WTC11 (cell line): ENCODE results near the gene MTA1.

Experiments
- ATF1 ChIP-seq: sonication (generic); formaldehyde crosslinking; IDR thresholded peaks from 2 replicates; pipeline ENCODE4 v1.8.1; 2023; ENCODE audit warnings: mild to moderate bottlenecking, moderate library complexity, missing genetic modification reagents
- ATF3 ChIP-seq: sonication (generic); formaldehyde crosslinking; conservative IDR thresholded peaks from 2 replicates; pipeline ENCODE4 v1.8.1; 2022; ENCODE audit warnings: mild to moderate bottlenecking, missing genetic modification reagents
- CBFB ChIP-seq: sonication (generic); formaldehyde crosslinking; IDR thresholded peaks from 2 replicates; pipeline ENCODE4 v1.8.1; 2022; ENCODE audit warnings: mild to moderate bottlenecking, low read depth, missing genetic modification reagents
- FOXJ3 ChIP-seq: sonication (generic); formaldehyde crosslinking; IDR thresholded peaks from 2 replicates; pipeline ENCODE4 v1.9.0; 2021; ENCODE audit warnings: missing genetic modification reagents, mild to moderate bottlenecking, borderline replicate concordance
- SMAD3 ChIP-seq: sonication (generic); formaldehyde crosslinking; IDR thresholded peaks from 2 replicates; pipeline ENCODE4 v1.8.0; 2022; ENCODE audit warnings: missing genetic modification reagents, mild to moderate bottlenecking, borderline replicate concordance
- SP1 ChIP-seq: sonication (generic); formaldehyde crosslinking; conservative IDR thresholded peaks from 2 replicates; pipeline ENCODE4 v1.8.1; 2022; ENCODE audit warnings: missing genetic modification reagents
- TF ChIP-seq, protein P1 (sequence below): sonication (generic); formaldehyde crosslinking; IDR thresholded peaks from 2 replicates; pipeline ENCODE4 v1.8.1; 2023; ENCODE audit warnings: mild to moderate bottlenecking, missing genetic modification reagents, moderate library complexity
- TF ChIP-seq, protein P2 (sequence below): fragments of 200-600 bp; IDR thresholded peaks from 2 replicates; pipeline ENCODE4 v1.8.0; 2022; ENCODE audit warnings: antibody characterized with exemption
- TF ChIP-seq, protein P3 (sequence below): fragments of 250-450 bp; sonication (Bioruptor Pico); IDR thresholded peaks from 2 replicates; pipeline ENCODE4 v1.8.0; 2021; ENCODE audit warnings: mild to moderate bottlenecking

- TF ChIP-seq, protein P1, sequence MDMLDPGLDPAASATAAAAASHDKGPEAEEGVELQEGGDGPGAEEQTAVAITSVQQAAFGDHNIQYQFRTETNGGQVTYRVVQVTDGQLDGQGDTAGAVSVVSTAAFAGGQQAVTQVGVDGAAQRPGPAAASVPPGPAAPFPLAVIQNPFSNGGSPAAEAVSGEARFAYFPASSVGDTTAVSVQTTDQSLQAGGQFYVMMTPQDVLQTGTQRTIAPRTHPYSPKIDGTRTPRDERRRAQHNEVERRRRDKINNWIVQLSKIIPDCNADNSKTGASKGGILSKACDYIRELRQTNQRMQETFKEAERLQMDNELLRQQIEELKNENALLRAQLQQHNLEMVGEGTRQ (CRISPR knock-in tag), result no peak
- TF ChIP-seq, protein P2, sequence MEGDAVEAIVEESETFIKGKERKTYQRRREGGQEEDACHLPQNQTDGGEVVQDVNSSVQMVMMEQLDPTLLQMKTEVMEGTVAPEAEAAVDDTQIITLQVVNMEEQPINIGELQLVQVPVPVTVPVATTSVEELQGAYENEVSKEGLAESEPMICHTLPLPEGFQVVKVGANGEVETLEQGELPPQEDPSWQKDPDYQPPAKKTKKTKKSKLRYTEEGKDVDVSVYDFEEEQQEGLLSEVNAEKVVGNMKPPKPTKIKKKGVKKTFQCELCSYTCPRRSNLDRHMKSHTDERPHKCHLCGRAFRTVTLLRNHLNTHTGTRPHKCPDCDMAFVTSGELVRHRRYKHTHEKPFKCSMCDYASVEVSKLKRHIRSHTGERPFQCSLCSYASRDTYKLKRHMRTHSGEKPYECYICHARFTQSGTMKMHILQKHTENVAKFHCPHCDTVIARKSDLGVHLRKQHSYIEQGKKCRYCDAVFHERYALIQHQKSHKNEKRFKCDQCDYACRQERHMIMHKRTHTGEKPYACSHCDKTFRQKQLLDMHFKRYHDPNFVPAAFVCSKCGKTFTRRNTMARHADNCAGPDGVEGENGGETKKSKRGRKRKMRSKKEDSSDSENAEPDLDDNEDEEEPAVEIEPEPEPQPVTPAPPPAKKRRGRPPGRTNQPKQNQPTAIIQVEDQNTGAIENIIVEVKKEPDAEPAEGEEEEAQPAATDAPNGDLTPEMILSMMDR, result no peak
- TF ChIP-seq, protein P3, sequence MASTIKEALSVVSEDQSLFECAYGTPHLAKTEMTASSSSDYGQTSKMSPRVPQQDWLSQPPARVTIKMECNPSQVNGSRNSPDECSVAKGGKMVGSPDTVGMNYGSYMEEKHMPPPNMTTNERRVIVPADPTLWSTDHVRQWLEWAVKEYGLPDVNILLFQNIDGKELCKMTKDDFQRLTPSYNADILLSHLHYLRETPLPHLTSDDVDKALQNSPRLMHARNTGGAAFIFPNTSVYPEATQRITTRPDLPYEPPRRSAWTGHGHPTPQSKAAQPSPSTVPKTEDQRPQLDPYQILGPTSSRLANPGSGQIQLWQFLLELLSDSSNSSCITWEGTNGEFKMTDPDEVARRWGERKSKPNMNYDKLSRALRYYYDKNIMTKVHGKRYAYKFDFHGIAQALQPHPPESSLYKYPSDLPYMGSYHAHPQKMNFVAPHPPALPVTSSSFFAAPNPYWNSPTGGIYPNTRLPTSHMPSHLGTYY (CRISPR knock-in tag), result no peak
- TF ChIP-seq FOXJ3 (CRISPR knock-in tag) (no peak), ATF3 (no peak), CBFB (CRISPR knock-in tag) (no peak), SP1 (no peak), ATF1 (CRISPR knock-in tag) (no peak), SMAD3 (no peak)
Measured at GRCh38 chr14:105393151-105393550, 26.5 kb upstream of the MTA1 start.
